ENCODE measurements around the gene LRP8.

The LRP8 gene

GRCh38 chr1:53316766-53317581, 10.9 kb downstream of the LRP8 start:
- Histone ChIP-seq H3K9me3 (no peaks in the 10 kb centered on the region), H3K4me1 (peaks cover 0 to 7% (median 0%) of the 10 kb centered on the region in 4 donors), H3K36me3 (no peaks in the 10 kb centered on the region), H3K27ac (no peak overlapping the region), H3K27me3 (no peaks in the 10 kb centered on the region), H3K4me3 (no peak overlapping the region)
- DNase-seq: no peak
- intact Hi-C loops (cut with DNase I; ENCODE audit: low total_unique reads): no loop called here
- no peak for TF ChIP-seq CTCF (IDR thresholded peaks at IDR 0.05)

GRCh38 chr1:53316424-53316765, 11.5 kb downstream of the LRP8 start:
- Histone ChIP-seq H3K4me3 (no peak overlapping the region), H3K9me3 (no peaks in the 10 kb centered on the region), H3K27me3 (no peaks in the 10 kb centered on the region), H3K4me1 (peaks cover 0 to 7% (median 0%) of the 10 kb centered on the region in 4 donors), H3K36me3 (no peaks in the 10 kb centered on the region), H3K27ac (no peak overlapping the region)
- intact Hi-C loops (cut with DNase I; ENCODE audit: low total_unique reads): no loop called here
- DNase-seq: no peak
- no peak for TF ChIP-seq CTCF (IDR thresholded peaks at IDR 0.05)

- Histone ChIP-seq H3K9me3 (no peaks in the 10 kb centered on the region), H3K4me1 (peaks cover 0 to 7% (median 0%) of the 10 kb centered on the region in 4 donors), H3K27me3 (no peaks in the 10 kb centered on the region), H3K4me3 (no peak overlapping the region), H3K36me3 (no peaks in the 10 kb centered on the region), H3K27ac (no peak overlapping the region)
- DNase-seq: no peak
- TF ChIP-seq CTCF (IDR thresholded peaks at IDR 0.05): no peak
- intact Hi-C loops (cut with DNase I; ENCODE audit: low total_unique reads): no loop called here
Measured at GRCh38 chr1:53315456-53316423, 12.1 kb downstream of the LRP8 start.

- DNase-seq: no peak
- Histone ChIP-seq H3K4me3 (no peak overlapping the region), H3K4me1 (peaks cover 0 to 7% (median 0%) of the 10 kb centered on the region in 4 donors), H3K27me3 (no peaks in the 10 kb centered on the region), H3K27ac (no peak overlapping the region), H3K36me3 (no peaks in the 10 kb centered on the region), H3K9me3 (no peaks in the 10 kb centered on the region)
- intact Hi-C loops (cut with DNase I; ENCODE audit: low total_unique reads): no loop called here
- no peak for TF ChIP-seq CTCF (IDR thresholded peaks at IDR 0.05)
Measured at GRCh38 chr1:53315046-53315445, 12.8 kb downstream of the LRP8 start.

GRCh38 chr1:53314606-53315005, 13.3 kb downstream of the LRP8 start:
- Histone ChIP-seq H3K27ac (no peak overlapping the region), H3K27me3 (no peaks in the 10 kb centered on the region), H3K36me3 (no peaks in the 10 kb centered on the region), H3K4me1 (peaks cover 0 to 7% (median 0%) of the 10 kb centered on the region in 4 donors), H3K9me3 (no peaks in the 10 kb centered on the region), H3K4me3 (no peak overlapping the region)
- TF ChIP-seq CTCF (IDR thresholded peaks at IDR 0.05): no peak
- DNase-seq: no peak
- intact Hi-C loops (cut with DNase I; ENCODE audit: low total_unique reads): no loop called here

Measured in tibial artery (tissue), 4 donors.